ENCODE results near the gene MKS1.
A peak's percentile ranks its signal among the peaks of the same experiment; 100 is the strongest.

DNA sequence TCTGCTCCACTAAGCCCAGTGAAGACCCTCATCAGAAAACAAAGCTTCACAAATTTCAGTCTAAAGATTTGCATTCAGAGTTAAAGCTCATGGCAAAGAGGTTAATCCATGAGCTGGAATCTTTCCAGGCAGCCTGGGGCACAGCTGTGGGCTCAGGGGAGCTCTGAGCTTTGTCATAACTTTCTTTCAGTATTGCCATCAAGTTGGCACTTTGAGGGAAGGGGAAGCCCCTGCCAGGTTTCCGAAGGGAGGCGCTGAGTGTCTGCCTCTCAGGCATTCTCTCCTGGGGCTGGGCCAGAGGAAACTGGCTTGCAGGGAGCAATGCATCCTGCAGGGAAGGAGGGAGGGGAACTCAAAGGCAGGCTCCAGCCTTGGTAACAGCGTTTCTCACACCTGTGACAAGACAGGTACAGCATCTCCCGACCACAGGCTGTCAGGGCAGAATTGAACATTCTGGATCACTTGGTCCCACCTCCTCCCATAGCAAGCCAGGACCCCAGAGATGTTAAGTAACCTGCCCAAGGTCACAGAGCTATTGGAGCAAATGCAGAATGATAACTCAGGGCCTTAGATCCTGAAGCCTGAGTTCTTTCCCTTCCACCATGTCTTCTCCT, 23.2 kb upstream of the MKS1 start:
- TF ChIP-seq CTCF (IDR thresholded peaks at IDR 0.05) (peak in 1 of 6 experiments; percentile 17), POLR2A (IDR thresholded peaks at IDR 0.05) (no peak)
